Adrenal gland (tissue), 12 donors: ENCODE measurements around the gene ZNF205. TPM values are rescaled to one million over a fixed set of nuclear protein-coding genes. Genes with fewer than 3 reads are reported as not detected.

Experiments
- DNase-seq, 7 donors: peaks; one replicate each; pipeline ENCODE4 v3.0.0-alpha.2; 2019 to 2020
- H3K27ac ChIP-seq, 5 donors: fragments of 200-600 bp; sonication (generic) in 4 of 5; 1 replicate in 3 of 5; 2 replicates in 2 of 5; pipeline versions ENCODE4 v1.5.1 to v1.8.0; 2016 to 2020; ENCODE audit warnings: mild to moderate bottlenecking in 1 of 5
- H3K27me3 ChIP-seq: fragments of 200-600 bp; 2 replicates; pipeline ENCODE4 v1.8.0; 2021
- H3K36me3 ChIP-seq, 2 donors: fragments of 200-600 bp; replicated peaks in 1 of 2; 1 replicate in 1 of 2; 2 replicates in 1 of 2; pipeline versions ENCODE4 v1.5.1 to v1.8.0; 2018 to 2022
- H3K4me1 ChIP-seq, 2 donors: fragments of 200-600 bp; replicated peaks in 1 of 2; 1 replicate in 1 of 2; 2 replicates in 1 of 2; pipeline versions ENCODE4 v1.5.1 to v1.8.0; 2018 to 2021
- H3K4me3 ChIP-seq, 4 donors: fragments of 200-600 bp; sonication (generic) in 3 of 4; one replicate each; pipeline ENCODE4 v1.5.1; 2016 to 2018
- H3K9me3 ChIP-seq, 3 donors: fragments of 200-600 bp; sonication (generic) in 1 of 3; replicated peaks in 1 of 3; 1 replicate in 2 of 3; 2 replicates in 1 of 3; pipeline versions ENCODE4 v1.5.1 to v1.8.0; 2016 to 2021
- POLR2A ChIP-seq, 2 donors: fragments of 450-650 bp; IDR thresholded peaks; one replicate each; pipeline ENCODE4 v1.6.1; 2017; ENCODE audit warnings: antibody characterized with exemption in 2 of 2, mild to moderate bottlenecking in 2 of 2, moderate library complexity in 1 of 2
- WGBS, 4 donors: extraction: QIAGEN DNeasy Blood & Tissue Kit in 2 of 4; methylation state at CpG; one replicate each; pipeline versions ENCODE4 v1.1.5 to v1.1.7; 2013 to 2017; 5-methylcytosine and 5-hydroxymethylcytosine counted together
- intact Hi-C, 2 donors: fragments of 100-400 bp; cut with DNase I; formaldehyde crosslinking; loops; one replicate each; pipeline versions ENCODE4 v1.14.1 to v1.15.0; 2022 to 2023
- polyA plus RNA-seq, 3 donors: library from polyadenylated mRNA; stranded (reverse); fragments of 200-250 nt in 2 of 3; fragments of 350-450 nt in 1 of 3; fragmentation: Illumina TruSeq in 1 of 3; extraction: RNeasy Lipid Tissue Mini Kit (QIAGEN cat#74804) in 1 of 3; gene quantifications; one replicate each; pipeline ENCODE4 v1.2.3, GENCODE V29; 2013 to 2014
- total RNA-seq, 9 donors: library from RNA; depleted of rRNA in 4 of 9; stranded (reverse); fragments of >200 nt in 4 of 9; fragments of 120-200 nt in 1 of 9; fragmentation: NEBNext Ultra II Directional in 1 of 9; extraction: Animal tissue kit (Norgen Biotek cat#: 25700) in 1 of 9; gene quantifications; one replicate each; pipeline versions ENCODE4 v1.1.0 to v1.2.4, GENCODE V29; 2013 to 2023
- TF ChIP-seq, protein P1 (sequence below), 6 experiments: fragments of 450-650 bp in 4 of 6; fragments of 200-600 bp in 2 of 6; sonication (generic) in 1 of 6; IDR thresholded peaks; 1 replicate in 5 of 6; 2 replicates in 1 of 6; pipeline versions ENCODE4 v1.5.1 to v1.8.0; 2016 to 2021; ENCODE audit warnings: antibody characterized with exemption in 6 of 6, mild to moderate bottlenecking in 2 of 6, moderate library complexity in 1 of 6
- donor health status: healthy with polysubstance abuse.
- donor health status: Bipolar disorder and iron deficiency.
- donor health status: DM: yes; HTN: yes; CAD: no.
- donor health status: DM: no; HTN: no; CAD: no.
- donor health status: DM: no; HTN: no; CAD: no.
- donor health status: DM: yes; HTN: yes; CAD: no.

The ZNF205 gene
- total and polyA plus RNA-seq, 12 donors, result 3.8 to 86.1 (median 15.2) TPM

DNA sequence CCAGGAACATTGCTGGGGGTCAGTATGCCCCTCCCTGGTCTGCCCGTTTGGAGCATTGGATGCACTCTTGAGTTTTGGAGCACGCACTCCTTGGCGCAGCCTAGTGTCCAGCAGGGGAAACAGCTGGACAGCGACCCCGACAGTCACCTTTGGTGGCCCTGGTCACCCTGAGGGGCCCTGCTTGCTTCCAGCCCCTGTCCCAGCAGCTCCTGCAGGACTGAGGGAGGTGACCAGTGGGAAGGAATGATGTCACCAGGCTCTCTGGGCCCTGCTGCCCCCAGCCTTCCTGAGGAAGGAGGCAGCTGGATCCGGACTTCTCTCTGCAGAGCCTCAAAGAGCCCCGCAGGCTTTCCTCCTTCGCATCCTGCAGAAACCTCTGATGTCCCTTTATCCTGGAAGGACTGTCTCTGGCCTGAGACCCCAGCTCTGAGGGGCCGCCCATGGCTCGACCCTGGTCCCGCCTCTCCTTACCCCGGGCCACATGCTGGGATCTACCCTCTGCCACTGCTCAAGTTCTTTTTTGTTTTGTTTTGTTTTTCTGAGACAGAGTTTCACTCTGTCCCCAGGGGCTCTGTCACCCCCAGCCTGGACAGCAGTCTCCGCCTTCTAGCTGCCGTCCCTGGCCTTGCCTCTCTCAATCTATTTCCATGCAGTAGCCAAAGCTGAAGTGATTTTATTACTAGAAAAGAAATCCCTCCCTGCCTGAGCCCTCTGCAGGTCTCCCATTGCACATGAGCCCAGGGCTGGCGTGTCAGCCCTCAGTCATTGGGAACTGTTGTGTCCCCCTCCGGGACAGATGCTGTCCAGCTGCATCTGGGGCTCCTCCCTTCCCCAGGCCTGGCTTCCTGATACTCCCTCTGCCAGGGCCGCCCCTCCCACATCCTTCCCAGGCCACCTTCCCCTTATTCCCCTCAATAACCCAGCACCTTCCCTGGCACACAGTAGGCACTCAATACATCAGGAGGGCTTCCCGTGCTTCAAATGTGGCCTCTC lies 24.8 kb upstream of the ZNF205 start:
- H3K27ac ChIP-seq, result peak overlapping the region in 2 of 5 donors; percentile 34 to 51
- no peak for TF ChIP-seq POLR2A (IDR thresholded peaks at IDR 0.05)
- TF ChIP-seq, protein P1, sequence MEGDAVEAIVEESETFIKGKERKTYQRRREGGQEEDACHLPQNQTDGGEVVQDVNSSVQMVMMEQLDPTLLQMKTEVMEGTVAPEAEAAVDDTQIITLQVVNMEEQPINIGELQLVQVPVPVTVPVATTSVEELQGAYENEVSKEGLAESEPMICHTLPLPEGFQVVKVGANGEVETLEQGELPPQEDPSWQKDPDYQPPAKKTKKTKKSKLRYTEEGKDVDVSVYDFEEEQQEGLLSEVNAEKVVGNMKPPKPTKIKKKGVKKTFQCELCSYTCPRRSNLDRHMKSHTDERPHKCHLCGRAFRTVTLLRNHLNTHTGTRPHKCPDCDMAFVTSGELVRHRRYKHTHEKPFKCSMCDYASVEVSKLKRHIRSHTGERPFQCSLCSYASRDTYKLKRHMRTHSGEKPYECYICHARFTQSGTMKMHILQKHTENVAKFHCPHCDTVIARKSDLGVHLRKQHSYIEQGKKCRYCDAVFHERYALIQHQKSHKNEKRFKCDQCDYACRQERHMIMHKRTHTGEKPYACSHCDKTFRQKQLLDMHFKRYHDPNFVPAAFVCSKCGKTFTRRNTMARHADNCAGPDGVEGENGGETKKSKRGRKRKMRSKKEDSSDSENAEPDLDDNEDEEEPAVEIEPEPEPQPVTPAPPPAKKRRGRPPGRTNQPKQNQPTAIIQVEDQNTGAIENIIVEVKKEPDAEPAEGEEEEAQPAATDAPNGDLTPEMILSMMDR (IDR thresholded peaks at IDR 0.05), result peak in 1 of 6 experiments; percentile 27
- no peaks in the 10 kb centered on the region for H3K36me3 ChIP-seq
- intact Hi-C loops, result no loop called here
- peak overlapping the region in 1 of 4 donors; percentile 36 for H3K4me3 ChIP-seq
- H3K27me3 ChIP-seq, result no peaks in the 10 kb centered on the region
- 53 to 65% (median 60%) methylated on average over 14 to 18 of the region's 18 CpGs for WGBS, 4 donors
- DNase-seq, result peak; percentile 33 to 73 (median 48)
- H3K9me3 ChIP-seq, result no peaks in the 10 kb centered on the region
- peaks cover 0 to 4% of the 10 kb centered on the region in 2 donors for H3K4me1 ChIP-seq

DNA sequence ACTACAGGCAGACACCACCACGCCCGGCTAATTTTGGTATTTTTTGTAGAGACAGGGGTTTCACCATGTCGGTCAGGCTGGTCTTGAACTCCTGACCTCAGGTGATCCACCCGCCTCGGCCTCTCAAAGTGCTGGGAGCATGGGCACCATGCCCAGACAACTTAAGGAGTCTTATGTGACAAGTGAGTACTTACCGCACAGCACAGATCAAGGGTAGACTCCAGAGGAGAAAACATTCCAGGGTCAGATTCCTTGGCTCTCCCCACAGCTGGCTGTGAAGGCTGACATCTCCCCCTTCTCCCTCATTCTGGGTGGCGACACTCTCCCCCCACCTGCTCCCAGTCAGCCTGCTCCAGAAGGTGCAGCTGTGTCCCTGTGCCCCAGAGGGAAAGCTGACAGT lies 23.9 kb upstream of the ZNF205 start:
- no peak for TF ChIP-seq POLR2A (IDR thresholded peaks at IDR 0.05)
- TF ChIP-seq, protein P1 (IDR thresholded peaks at IDR 0.05), result no peak
- 52 to 60% (median 57%) methylated on average over 7 of the region's 7 CpGs for WGBS, 4 donors

GRCh38 chr16:3088925-3089716 lies 23.3 kb upstream of the ZNF205 start:
- no peaks in the 10 kb centered on the region for H3K36me3 ChIP-seq
- 88 to 95% (median 90%) methylated on average over 45 to 71 of the region's 71 CpGs for WGBS, 4 donors
- H3K27me3 ChIP-seq, result no peaks in the 10 kb centered on the region
- no peak for DNase-seq
- peaks cover 0 to 4% of the 10 kb centered on the region in 2 donors for H3K4me1 ChIP-seq
- intact Hi-C loops, result no loop called here
- no peak overlapping the region for H3K4me3 ChIP-seq
- no peak for TF ChIP-seq POLR2A (IDR thresholded peaks at IDR 0.05)
- TF ChIP-seq, protein P1 (IDR thresholded peaks at IDR 0.05), result no peak
- no peaks in the 10 kb centered on the region for H3K9me3 ChIP-seq
- no peak overlapping the region for H3K27ac ChIP-seq

More for the DNA sequence above, 23.9 kb upstream of the ZNF205 start:
- H3K27me3 ChIP-seq, result no peaks in the 10 kb centered on the region
- H3K9me3 ChIP-seq, result no peaks in the 10 kb centered on the region
- no peak overlapping the region for H3K27ac ChIP-seq
- H3K4me1 ChIP-seq, result peaks cover 0 to 4% of the 10 kb centered on the region in 2 donors
- H3K4me3 ChIP-seq, result no peak overlapping the region
- no peaks in the 10 kb centered on the region for H3K36me3 ChIP-seq
- intact Hi-C loops, result no loop called here
- DNase-seq, result no peak
